GM23248 (cell line): ENCODE data around the gene CRK. TPM values are rescaled to one million over a fixed set of nuclear protein-coding genes. Genes with fewer than 3 reads are reported as not detected.
A peak's percentile ranks its signal among the peaks of the same experiment; 100 is the strongest.

ENCODE experiments used
- DNase-seq: peaks from one replicate; pipeline ENCODE4 v3.0.0-alpha.2; 2015
- H2AFZ ChIP-seq: fragments of 200-600 bp; sonication (generic); 2 replicates; pipeline ENCODE4 v1.6.1; 2016; ENCODE audit warnings: antibody characterized with exemption
- H3F3A ChIP-seq: fragments of 200-600 bp; sonication (generic); 2 replicates; pipeline ENCODE4 v1.6.1; 2016; ENCODE audit warnings: mild to moderate bottlenecking, antibody characterized with exemption, mixed run types; ENCODE audit not compliant: insufficient read depth
- H3K27ac ChIP-seq: fragments of 200-600 bp; sonication (generic); 2 replicates; pipeline ENCODE4 v1.5.1; 2016; ENCODE audit warnings: mild to moderate bottlenecking
- H3K27me3 ChIP-seq: fragments of 200-600 bp; sonication (generic); replicated peaks from 2 replicates; pipeline ENCODE4 v1.6.1; 2016; ENCODE audit warnings: mild to moderate bottlenecking; ENCODE audit not compliant: insufficient read depth
- H3K36me3 ChIP-seq: fragments of 200-600 bp; sonication (generic); 2 replicates; pipeline ENCODE4 v1.6.1; 2016; ENCODE audit warnings: low read depth, mild to moderate bottlenecking
- H3K4me1 ChIP-seq: fragments of 200-600 bp; sonication (generic); 2 replicates; pipeline ENCODE4 v1.6.1; 2016; ENCODE audit warnings: mild to moderate bottlenecking; ENCODE audit not compliant: insufficient read depth
- H3K4me2 ChIP-seq: fragments of 200-600 bp; sonication (generic); one replicate; pipeline ENCODE4 v1.6.1; 2016; ENCODE audit warnings: mild to moderate bottlenecking; ENCODE audit not compliant: unreplicated experiment
- H3K4me3 ChIP-seq: fragments of 200-600 bp; sonication (generic); 2 replicates; pipeline ENCODE4 v1.5.1; 2016; ENCODE audit warnings: mild to moderate bottlenecking
- H3K79me2 ChIP-seq: fragments of 200-600 bp; sonication (generic); 2 replicates; pipeline ENCODE4 v1.6.1; 2016; ENCODE audit warnings: mild to moderate bottlenecking; ENCODE audit not compliant: insufficient read depth
- H3K9ac ChIP-seq: fragments of 200-600 bp; sonication (generic); 2 replicates; pipeline ENCODE4 v1.6.1; 2016; ENCODE audit warnings: mild to moderate bottlenecking
- H3K9me2 ChIP-seq: fragments of 200-600 bp; sonication (generic); 2 replicates; pipeline ENCODE4 v1.6.1; 2016; ENCODE audit warnings: mixed run types, mild to moderate bottlenecking, moderate library complexity; ENCODE audit not compliant: insufficient read depth
- H3K9me3 ChIP-seq: fragments of 200-600 bp; sonication (generic); one replicate; pipeline ENCODE4 v1.6.1; 2017; ENCODE audit warnings: low read depth
- H4K20me1 ChIP-seq: fragments of 200-600 bp; sonication (generic); 2 replicates; pipeline ENCODE4 v1.6.0; 2016; ENCODE audit not compliant: insufficient read depth
- EZH2 ChIP-seq: fragments of 200-600 bp; sonication (generic); IDR thresholded peaks from 2 replicates; pipeline ENCODE4 v1.6.1; 2018; ENCODE audit warnings: antibody characterized with exemption, mild to moderate bottlenecking; ENCODE audit not compliant: insufficient read depth, poor library complexity, severe bottlenecking
- EZH2phosphoT487 ChIP-seq: fragments of 200-600 bp; sonication (generic); IDR thresholded peaks from 2 replicates; pipeline ENCODE4 v1.6.1; 2018; ENCODE audit warnings: antibody characterized with exemption, moderate library complexity, mild to moderate bottlenecking, low read depth; ENCODE audit not compliant: insufficient read depth
- WGBS, 2 experiments: methylation state at CpG; one replicate each; pipeline ENCODE4 v1.1.6; 2015 to 2017; ENCODE audit warnings: low lambda C conversion rate in 2 of 2, low coverage in 1 of 2; ENCODE audit errors: missing lambda C conversion rate in 2 of 2; 5-methylcytosine and 5-hydroxymethylcytosine counted together
- in situ Hi-C: fragments of 300-500 bp; cut with MboI; formaldehyde crosslinking; loops from 2 replicates; pipeline ENCODE4 v1.15.0; 2020
- polyA plus RNA-seq: library from polyadenylated mRNA; unstranded; fragments of >200 nt; fragmentation: Nextera tagmentation; extraction: Ambion mirVana; gene quantifications from 2 replicates; pipeline ENCODE4 v1.2.1, GENCODE V29; 2016
- total RNA-seq: library from RNA; depleted of rRNA; stranded (reverse); fragments of >200 nt; shearing (Covaris generic); gene quantifications from 2 replicates; pipeline ENCODE4 v1.2.3, GENCODE V29; 2014

The CRK gene
- total and polyA plus RNA-seq, 2 experiments from 2014 or later: 86.0 to 117 TPM

DNA sequence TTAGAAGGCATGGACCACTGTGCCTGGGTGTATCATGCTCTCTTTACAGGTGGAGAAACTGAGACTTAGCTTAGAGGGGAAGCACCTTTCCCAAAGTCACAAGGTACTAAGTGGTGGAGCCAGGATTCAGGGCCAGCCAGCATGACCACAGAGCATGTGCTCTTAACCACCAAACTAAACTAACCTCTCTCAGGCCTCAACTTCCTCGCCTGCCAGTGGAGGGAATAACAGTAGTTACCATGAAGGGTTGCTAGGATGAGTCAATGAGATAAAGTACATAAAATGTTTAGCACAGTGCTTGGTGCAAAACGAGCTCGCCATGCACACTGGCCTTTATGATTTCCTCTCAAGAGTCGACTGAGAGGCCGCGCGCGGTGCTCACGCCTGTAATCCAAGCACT, 42.8 kb upstream of the CRK start:
- in situ Hi-C loops: no loop called here
- peaks cover 9% of the 10 kb centered on the region for H3K4me1 ChIP-seq
- no peak overlapping the region for H3K4me2 ChIP-seq
- no peak overlapping the region for H3K4me3 ChIP-seq
- no peaks in the 10 kb centered on the region for H3K9me3 ChIP-seq
- no peaks in the 10 kb centered on the region for H3K9me2 ChIP-seq
- no peaks in the 10 kb centered on the region for H4K20me1 ChIP-seq
- no peak overlapping the region for H3K27ac ChIP-seq
- no peak overlapping the region for H2AFZ ChIP-seq
- WGBS, 2 experiments: 82 to 85% methylated on average over 9 of the region's 9 CpGs
- DNase-seq: peak; percentile 65
- H3K36me3 ChIP-seq: no peaks in the 10 kb centered on the region
- no peaks in the 10 kb centered on the region for H3K79me2 ChIP-seq
- H3K9ac ChIP-seq: no peak overlapping the region
- peaks cover 7% of the 10 kb centered on the region; the same call in 1 of the 2 replicates for H3F3A ChIP-seq
- no peaks in the 10 kb centered on the region for H3K27me3 ChIP-seq
- TF ChIP-seq EZH2phosphoT487: no peak
- TF ChIP-seq EZH2: no peak

DNA sequence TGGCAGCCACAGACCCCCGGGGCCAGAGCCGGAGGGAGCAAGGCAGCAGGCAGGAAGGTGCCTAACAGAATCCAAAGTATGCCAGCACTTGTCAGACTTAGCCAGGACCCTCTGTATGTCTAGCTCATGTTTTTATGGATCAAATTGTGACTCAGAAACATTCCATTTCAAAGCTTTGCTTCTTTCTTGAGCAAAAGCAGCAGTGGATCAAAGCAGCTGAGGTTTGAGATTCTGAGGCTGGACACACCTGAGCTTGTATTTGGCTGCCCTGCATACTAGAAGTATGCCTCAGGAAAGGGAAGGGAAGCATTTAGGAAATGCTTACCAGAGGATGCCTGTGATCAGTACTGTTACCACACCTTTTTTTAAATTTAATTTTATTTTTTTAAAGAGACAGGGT, 42.2 kb upstream of the CRK start:
- Histone ChIP-seq H3K36me3 (no peaks in the 10 kb centered on the region), H3K4me3 (no peak overlapping the region), H3K4me2 (no peak overlapping the region), H4K20me1 (no peaks in the 10 kb centered on the region), H3K9me3 (no peaks in the 10 kb centered on the region), H3K79me2 (no peaks in the 10 kb centered on the region), H3K4me1 (peaks cover 9% of the 10 kb centered on the region), H2AFZ (no peak overlapping the region), H3K27ac (no peak overlapping the region), H3K27me3 (no peaks in the 10 kb centered on the region), H3K9ac (no peak overlapping the region), H3F3A (peaks cover 7% of the 10 kb centered on the region; the same call in 1 of the 2 replicates), H3K9me2 (no peaks in the 10 kb centered on the region)
- in situ Hi-C loops: no loop called here
- DNase-seq: no peak
- WGBS, 2 experiments: 97 to 100% methylated on average over 2 of the region's 2 CpGs
- TF ChIP-seq EZH2 (no peak), EZH2phosphoT487 (no peak)

DNA sequence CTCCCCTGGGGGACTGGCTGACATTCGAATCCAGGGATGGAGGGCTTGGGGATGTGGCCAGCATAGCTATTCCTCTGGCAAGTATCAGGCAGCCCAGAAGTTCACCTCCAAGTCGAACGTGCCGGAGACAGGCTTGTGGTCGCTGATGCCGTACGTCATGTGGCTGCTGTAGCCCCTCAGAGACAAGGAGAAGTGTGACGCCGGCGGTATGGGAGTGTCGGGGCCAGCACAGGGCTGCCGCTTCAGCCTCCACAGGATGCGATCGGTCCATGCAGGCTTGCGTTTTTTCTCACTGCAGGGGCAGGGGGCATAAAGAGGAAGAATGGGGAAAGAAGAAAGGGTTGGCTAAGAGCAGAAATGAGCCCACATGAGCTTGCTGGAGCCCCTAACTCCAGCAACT, 41.8 kb upstream of the CRK start:
- Histone ChIP-seq H2AFZ (no peak overlapping the region), H3K27ac (no peak overlapping the region), H3K4me3 (no peak overlapping the region), H3K4me1 (peaks cover 9% of the 10 kb centered on the region), H3K36me3 (no peaks in the 10 kb centered on the region), H3K9ac (no peak overlapping the region), H3K79me2 (no peaks in the 10 kb centered on the region), H3K4me2 (no peak overlapping the region), H3K9me2 (no peaks in the 10 kb centered on the region), H3F3A (peaks cover 7% of the 10 kb centered on the region; the same call in 1 of the 2 replicates), H4K20me1 (no peaks in the 10 kb centered on the region), H3K9me3 (no peaks in the 10 kb centered on the region), H3K27me3 (no peaks in the 10 kb centered on the region)
- no peak for TF ChIP-seq EZH2
- no peak for TF ChIP-seq EZH2phosphoT487
- WGBS, 2 experiments: 88 to 93% methylated on average over 15 of the region's 15 CpGs
- no peak for DNase-seq
- in situ Hi-C loops: no loop called here

DNA sequence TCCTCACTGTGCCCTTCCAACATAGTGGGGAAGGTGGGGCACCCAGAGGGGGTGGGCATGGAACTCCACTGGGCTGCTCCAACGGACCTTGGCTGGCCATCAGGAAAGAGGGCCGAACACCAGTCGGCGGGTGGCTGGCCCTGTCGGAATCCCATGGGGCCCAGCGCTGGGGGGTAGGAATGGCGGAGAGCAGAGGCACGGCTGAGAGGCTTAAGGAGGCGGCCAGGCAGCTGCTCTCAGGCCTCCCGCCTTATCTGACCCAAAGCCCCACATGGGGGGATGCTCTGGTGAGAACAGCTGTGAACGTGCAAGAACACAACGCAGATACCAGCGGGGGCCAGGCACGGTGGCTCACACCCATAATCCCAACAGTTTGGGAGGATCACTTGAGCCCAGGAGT, 40.8 kb upstream of the CRK start:
- no peaks in the 10 kb centered on the region for H3K36me3 ChIP-seq
- TF ChIP-seq EZH2: no peak
- no peak for TF ChIP-seq EZH2phosphoT487
- no peaks in the 10 kb centered on the region for H3K79me2 ChIP-seq
- no peak overlapping the region for H3K27ac ChIP-seq
- H2AFZ ChIP-seq: no peak overlapping the region
- no peaks in the 10 kb centered on the region for H3K9me2 ChIP-seq
- no peak for DNase-seq
- no peaks in the 10 kb centered on the region for H3K27me3 ChIP-seq
- 91 to 93% methylated on average over 11 to 14 of the region's 14 CpGs for WGBS, 2 experiments
- in situ Hi-C loops: no loop called here
- H3K4me2 ChIP-seq: no peak overlapping the region
- no peaks in the 10 kb centered on the region for H3K9me3 ChIP-seq
- H3K4me3 ChIP-seq: no peak overlapping the region
- no peaks in the 10 kb centered on the region for H4K20me1 ChIP-seq
- peaks cover 7% of the 10 kb centered on the region; the same call in 1 of the 2 replicates for H3F3A ChIP-seq
- peaks cover 14% of the 10 kb centered on the region for H3K4me1 ChIP-seq
- H3K9ac ChIP-seq: no peak overlapping the region
